HEK293 (cell line): ENCODE results near the gene KRTAP10-12.

ENCODE experiments used
- CTCF ChIA-PET: fragments of 350-600 bp; formaldehyde crosslinking; extraction: SDS; loops from one replicate; lab custom pipeline; 2021; ENCODE audit warnings: antibody characterized with exemption; lab: Yijun Ruan, JAX
- POLR2A ChIA-PET: fragments of 300-600 bp; formaldehyde crosslinking; extraction: SDS; loops from one replicate; lab custom pipeline; 2020; ENCODE audit warnings: antibody characterized with exemption, inconsistent platforms; lab: Yijun Ruan, JAX
- H3K27ac ChIP-seq: fragments of 200-500 bp; sonication (Bioruptor generic); 2 replicates; pipeline ENCODE4 v1.5.1; 2014; ENCODE audit warnings: low read depth, low read length, control low read depth, inconsistent platforms; ENCODE audit errors: extremely low read depth
- H3K36me3 ChIP-seq, 2 experiments: fragments of 200-500 bp in 1 of 2; sonication (Bioruptor generic) in 1 of 2; 1 replicate in 1 of 2; 2 replicates in 1 of 2; pipeline ENCODE4 v1.5.1; 2014 to 2017; ENCODE audit warnings: inconsistent platforms in 2 of 2, low read length in 2 of 2; ENCODE audit not compliant: control insufficient read depth in 2 of 2, insufficient read depth in 1 of 2
- H3K4me1 ChIP-seq: fragments of 200-500 bp; sonication (Bioruptor generic); 2 replicates; pipeline ENCODE4 v1.5.1; 2014; ENCODE audit warnings: mild to moderate bottlenecking, low read length, inconsistent platforms; ENCODE audit not compliant: control insufficient read depth, insufficient read depth
- H3K4me3 ChIP-seq: 2 replicates; pipeline ENCODE4 v1.5.1; 2011; ENCODE audit warnings: low read depth, mild to moderate bottlenecking, control low read depth, low read length, moderate library complexity
- H3K9me3 ChIP-seq: fragments of 200-500 bp; sonication (Bioruptor generic); 2 replicates; pipeline ENCODE4 v1.5.1; 2014; ENCODE audit warnings: low read depth, low read length, inconsistent platforms; ENCODE audit not compliant: control insufficient read depth, insufficient read depth
- BCL11B ChIP-seq: fragments of 450-650 bp; formaldehyde crosslinking; IDR thresholded peaks from 2 replicates; pipeline ENCODE4 v1.5.1; 2016; ENCODE audit warnings: low read depth, missing biosample characterization, missing genetic modification characterization
- GLIS2 ChIP-seq: fragments of 450-650 bp; formaldehyde crosslinking; IDR thresholded peaks from 2 replicates; pipeline ENCODE4 v1.5.1; 2016; ENCODE audit warnings: missing biosample characterization, missing genetic modification characterization
- HOXD13 ChIP-seq: sonication (generic); formaldehyde crosslinking; IDR thresholded peaks from 2 replicates; pipeline ENCODE4 v1.8.0; 2022; ENCODE audit warnings: missing genetic modification reagents, borderline replicate concordance
- OSR2 ChIP-seq: fragments of 450-650 bp; formaldehyde crosslinking; IDR thresholded peaks from 2 replicates; pipeline ENCODE4 v1.5.1; 2016; ENCODE audit warnings: missing biosample characterization, missing genetic modification characterization
- SALL2 ChIP-seq: fragments of 450-650 bp; formaldehyde crosslinking; IDR thresholded peaks from 2 replicates; pipeline ENCODE4 v1.5.0; 2017; ENCODE audit warnings: missing biosample characterization, mild to moderate bottlenecking, missing genetic modification characterization, borderline replicate concordance
- ZNF10 ChIP-seq: fragments of 450-650 bp; formaldehyde crosslinking; IDR thresholded peaks from 2 replicates; pipeline ENCODE4 v1.5.1; 2017; ENCODE audit warnings: missing biosample characterization, missing genetic modification characterization
- ZNF112 ChIP-seq: fragments of 450-650 bp; formaldehyde crosslinking; IDR thresholded peaks from 2 replicates; pipeline ENCODE4 v1.5.0; 2017; ENCODE audit warnings: missing biosample characterization, missing genetic modification characterization
- ZNF155 ChIP-seq: fragments of 450-650 bp; formaldehyde crosslinking; IDR thresholded peaks from 2 replicates; pipeline ENCODE4 v1.5.1; 2016; ENCODE audit warnings: missing biosample characterization, missing genetic modification characterization
- ZNF174 ChIP-seq: fragments of 450-650 bp; formaldehyde crosslinking; IDR thresholded peaks from 2 replicates; pipeline ENCODE4 v1.5.0; 2017; ENCODE audit warnings: missing biosample characterization, mild to moderate bottlenecking, missing genetic modification characterization
- ZNF175 ChIP-seq: fragments of 450-650 bp; formaldehyde crosslinking; IDR thresholded peaks from 2 replicates; pipeline ENCODE4 v1.5.1; 2016; ENCODE audit warnings: missing biosample characterization, missing genetic modification characterization
- ZNF354C ChIP-seq: fragments of 450-650 bp; formaldehyde crosslinking; IDR thresholded peaks from 2 replicates; pipeline ENCODE4 v1.5.1; 2016; ENCODE audit warnings: missing biosample characterization, missing genetic modification characterization, low read depth, borderline replicate concordance
- ZNF433 ChIP-seq: fragments of 450-650 bp; formaldehyde crosslinking; IDR thresholded peaks from 2 replicates; pipeline ENCODE4 v1.5.1; 2016; ENCODE audit warnings: missing biosample characterization, missing genetic modification characterization, low read depth
- ZNF658 ChIP-seq: fragments of 450-650 bp; formaldehyde crosslinking; IDR thresholded peaks from 2 replicates; pipeline ENCODE4; 2016; ENCODE audit warnings: missing biosample characterization, missing genetic modification characterization
- ZNF747 ChIP-seq: fragments of 450-650 bp; formaldehyde crosslinking; IDR thresholded peaks from 2 replicates; pipeline ENCODE4 v1.5.1; 2016; ENCODE audit warnings: missing biosample characterization, missing genetic modification characterization
- ZNF76 ChIP-seq: fragments of 450-650 bp; formaldehyde crosslinking; IDR thresholded peaks from 2 replicates; pipeline ENCODE4; 2016; ENCODE audit warnings: low read depth, missing biosample characterization, missing genetic modification characterization, borderline replicate concordance
- ZNF843 ChIP-seq: fragments of 450-650 bp; formaldehyde crosslinking; IDR thresholded peaks from 2 replicates; pipeline ENCODE4 v1.5.1; 2016; ENCODE audit warnings: missing biosample characterization, missing genetic modification characterization
- TF ChIP-seq, protein P1 (sequence below): fragments of 450-650 bp; formaldehyde crosslinking; IDR thresholded peaks from 2 replicates; pipeline ENCODE4 v1.5.1; 2016; ENCODE audit warnings: missing biosample characterization, missing genetic modification characterization, borderline replicate concordance
- TF ChIP-seq, protein P2 (sequence below): fragments of 450-650 bp; formaldehyde crosslinking; IDR thresholded peaks from 2 replicates; pipeline ENCODE4 v1.5.1; 2016; ENCODE audit warnings: missing biosample characterization, missing genetic modification characterization
- TF ChIP-seq, protein P3 (sequence below): fragments of 450-650 bp; formaldehyde crosslinking; IDR thresholded peaks from 2 replicates; pipeline ENCODE4 v1.5.1; 2016; ENCODE audit warnings: missing biosample characterization, missing genetic modification characterization
- TF ChIP-seq, protein P4 (sequence below): fragments of 450-650 bp; formaldehyde crosslinking; IDR thresholded peaks from 2 replicates; pipeline ENCODE4 v1.5.1; 2016; ENCODE audit warnings: missing biosample characterization, missing genetic modification characterization, low read depth

KRTAP10-12 gene

DNA sequence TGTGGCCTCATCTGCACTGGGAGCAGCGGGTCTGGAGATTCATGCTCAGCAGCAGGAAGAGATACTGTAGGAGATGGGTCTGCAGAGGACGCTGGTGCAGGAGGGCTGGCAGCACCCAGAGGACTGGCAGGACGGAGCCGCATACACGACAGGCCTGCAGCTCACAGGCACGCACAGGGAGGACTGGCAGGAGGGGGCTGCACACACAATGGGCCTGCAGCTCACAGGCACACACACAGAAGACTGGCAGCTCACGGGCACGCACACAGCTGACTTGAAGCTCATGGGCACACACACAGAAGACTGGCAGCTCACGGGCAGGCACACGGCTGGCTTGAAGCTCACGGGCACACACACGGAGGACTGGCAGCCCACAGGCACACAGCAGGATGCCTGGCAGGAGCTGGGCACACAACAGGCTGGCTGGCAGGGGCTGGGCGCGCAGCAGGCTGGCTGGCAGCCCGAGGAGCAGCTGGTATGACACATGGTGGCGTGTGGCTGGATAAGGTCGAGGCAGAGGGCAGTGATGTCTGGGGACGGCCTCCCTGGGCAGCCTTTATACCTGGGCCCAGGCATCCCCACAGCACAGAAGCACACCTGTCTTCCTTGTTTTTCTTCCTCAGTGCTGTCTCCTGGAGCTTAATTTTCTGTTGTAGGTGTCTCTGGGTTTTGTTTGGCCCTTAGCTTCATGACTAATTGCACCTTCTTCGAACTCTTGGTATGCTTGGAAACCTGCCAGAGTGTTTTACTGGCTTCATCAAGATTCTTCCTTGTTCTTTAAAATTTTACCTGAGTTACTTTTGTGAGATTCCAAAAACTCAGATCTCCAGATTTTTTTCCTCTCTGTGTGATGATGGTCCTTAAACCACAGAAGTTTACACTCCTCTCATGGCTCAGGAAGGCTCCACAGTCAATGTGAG lies 30.3 kb upstream of the KRTAP10-12 start, which contains the start of gene KRTAP12-2:
Gene KRTAP12-2, minus strand, starts transcription at position 527 of the 920 bp plus-strand sequence. Its CDS starts 41 bp downstream, at position 486.
- Histone ChIP-seq H3K36me3 (no peaks in the 10 kb centered on the region), H3K4me1 (no peaks in the 10 kb centered on the region), H3K9me3 (no peaks in the 10 kb centered on the region; the same call in 1 of the 2 replicates), H3K27ac (no peak within 1 kb of the TSS)
- POLR2A ChIA-PET, result no interaction called here
- TF ChIP-seq ZNF354C (tag by site-specific recombination), result no peak
- TF ChIP-seq, protein P1, sequence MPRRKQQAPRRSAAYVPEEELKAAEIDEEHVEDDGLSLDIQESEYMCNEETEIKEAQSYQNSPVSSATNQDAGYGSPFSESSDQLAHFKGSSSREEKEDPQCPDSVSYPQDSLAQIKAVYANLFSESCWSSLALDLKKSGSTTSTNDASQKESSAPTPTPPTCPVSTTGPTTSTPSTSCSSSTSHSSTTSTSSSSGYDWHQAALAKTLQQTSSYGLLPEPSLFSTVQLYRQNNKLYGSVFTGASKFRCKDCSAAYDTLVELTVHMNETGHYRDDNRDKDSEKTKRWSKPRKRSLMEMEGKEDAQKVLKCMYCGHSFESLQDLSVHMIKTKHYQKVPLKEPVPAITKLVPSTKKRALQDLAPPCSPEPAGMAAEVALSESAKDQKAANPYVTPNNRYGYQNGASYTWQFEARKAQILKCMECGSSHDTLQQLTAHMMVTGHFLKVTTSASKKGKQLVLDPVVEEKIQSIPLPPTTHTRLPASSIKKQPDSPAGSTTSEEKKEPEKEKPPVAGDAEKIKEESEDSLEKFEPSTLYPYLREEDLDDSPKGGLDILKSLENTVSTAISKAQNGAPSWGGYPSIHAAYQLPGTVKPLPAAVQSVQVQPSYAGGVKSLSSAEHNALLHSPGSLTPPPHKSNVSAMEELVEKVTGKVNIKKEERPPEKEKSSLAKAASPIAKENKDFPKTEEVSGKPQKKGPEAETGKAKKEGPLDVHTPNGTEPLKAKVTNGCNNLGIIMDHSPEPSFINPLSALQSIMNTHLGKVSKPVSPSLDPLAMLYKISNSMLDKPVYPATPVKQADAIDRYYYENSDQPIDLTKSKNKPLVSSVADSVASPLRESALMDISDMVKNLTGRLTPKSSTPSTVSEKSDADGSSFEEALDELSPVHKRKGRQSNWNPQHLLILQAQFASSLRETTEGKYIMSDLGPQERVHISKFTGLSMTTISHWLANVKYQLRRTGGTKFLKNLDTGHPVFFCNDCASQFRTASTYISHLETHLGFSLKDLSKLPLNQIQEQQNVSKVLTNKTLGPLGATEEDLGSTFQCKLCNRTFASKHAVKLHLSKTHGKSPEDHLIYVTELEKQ (tag by site-specific recombination), result no peak
- TF ChIP-seq, protein P2, sequence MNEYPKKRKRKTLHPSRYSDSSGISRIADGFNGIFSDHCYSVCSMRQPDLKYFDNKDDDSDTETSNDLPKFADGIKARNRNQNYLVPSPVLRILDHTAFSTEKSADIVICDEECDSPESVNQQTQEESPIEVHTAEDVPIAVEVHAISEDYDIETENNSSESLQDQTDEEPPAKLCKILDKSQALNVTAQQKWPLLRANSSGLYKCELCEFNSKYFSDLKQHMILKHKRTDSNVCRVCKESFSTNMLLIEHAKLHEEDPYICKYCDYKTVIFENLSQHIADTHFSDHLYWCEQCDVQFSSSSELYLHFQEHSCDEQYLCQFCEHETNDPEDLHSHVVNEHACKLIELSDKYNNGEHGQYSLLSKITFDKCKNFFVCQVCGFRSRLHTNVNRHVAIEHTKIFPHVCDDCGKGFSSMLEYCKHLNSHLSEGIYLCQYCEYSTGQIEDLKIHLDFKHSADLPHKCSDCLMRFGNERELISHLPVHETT (tag by site-specific recombination), result no peak
- no peak for TF ChIP-seq ZNF155 (tag by site-specific recombination)
- TF ChIP-seq ZNF433 (tag by site-specific recombination), result no peak
- TF ChIP-seq ZNF747 (tag by site-specific recombination), result no peak
- TF ChIP-seq ZNF175 (tag by site-specific recombination), result no peak
- TF ChIP-seq SALL2 (tag by site-specific recombination), result no peak
- no peak for TF ChIP-seq HOXD13 (CRISPR knock-in tag)
- no peak for TF ChIP-seq ZNF10 (tag by site-specific recombination)
- TF ChIP-seq ZNF174 (tag by site-specific recombination), result no peak
- TF ChIP-seq ZNF76 (tag by site-specific recombination), result no peak
- TF ChIP-seq, protein P3, sequence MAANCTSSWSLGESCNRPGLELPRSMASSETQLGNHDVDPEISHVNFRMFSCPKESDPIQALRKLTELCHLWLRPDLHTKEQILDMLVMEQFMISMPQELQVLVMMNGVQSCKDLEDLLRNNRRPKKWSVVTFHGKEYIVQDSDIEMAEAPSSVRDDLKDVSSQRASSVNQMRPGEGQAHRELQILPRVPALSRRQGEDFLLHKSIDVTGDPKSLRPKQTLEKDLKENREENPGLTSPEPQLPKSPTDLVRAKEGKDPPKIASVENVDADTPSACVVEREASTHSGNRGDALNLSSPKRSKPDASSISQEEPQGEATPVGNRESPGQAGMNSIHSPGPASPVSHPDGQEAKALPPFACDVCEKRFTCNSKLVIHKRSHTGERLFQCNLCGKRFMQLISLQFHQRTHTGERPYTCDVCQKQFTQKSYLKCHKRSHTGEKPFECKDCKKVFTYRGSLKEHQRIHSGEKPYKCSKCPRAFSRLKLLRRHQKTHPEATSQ, result no peak
- no peak for TF ChIP-seq GLIS2 (tag by site-specific recombination)
- no peak for TF ChIP-seq ZNF112 (tag by site-specific recombination)
- TF ChIP-seq ZNF843 (tag by site-specific recombination), result no peak
- TF ChIP-seq ZNF658 (tag by site-specific recombination), result no peak
- no peak for TF ChIP-seq BCL11B (tag by site-specific recombination)
- TF ChIP-seq, all 188 proteins: peak for 0
- H3K4me3 ChIP-seq, result no peak within 1 kb of the TSS
- CTCF ChIA-PET, result no interaction called here

DNA sequence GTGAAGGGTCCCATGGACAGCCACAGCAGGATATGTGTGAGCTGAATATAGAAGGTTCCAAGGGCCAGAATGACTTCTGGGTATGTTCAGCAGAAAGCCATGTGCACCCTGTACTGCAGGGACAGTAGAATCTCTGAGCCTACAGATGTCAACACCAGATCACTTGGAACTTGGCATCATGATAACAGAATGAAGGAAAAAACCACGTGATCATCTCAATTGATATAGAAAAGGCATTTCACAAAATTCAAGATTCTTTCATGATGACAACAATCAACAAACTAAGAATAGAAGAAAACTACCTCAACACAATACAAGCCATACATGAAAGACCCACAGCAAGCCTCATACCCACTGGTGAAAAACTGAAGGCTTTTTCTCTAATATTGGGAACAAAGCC lies 29.4 kb upstream of the KRTAP10-12 start:
- CTCF ChIA-PET, result no interaction called here
- H3K36me3 ChIP-seq, result no peaks in the 10 kb centered on the region
- H3K4me1 ChIP-seq, result no peaks in the 10 kb centered on the region
- no peak overlapping the region for H3K4me3 ChIP-seq
- no peaks in the 10 kb centered on the region; the same call in 1 of the 2 replicates for H3K9me3 ChIP-seq
- POLR2A ChIA-PET, result no interaction called here
- TF ChIP-seq OSR2, result no peak
- TF ChIP-seq, protein P4, sequence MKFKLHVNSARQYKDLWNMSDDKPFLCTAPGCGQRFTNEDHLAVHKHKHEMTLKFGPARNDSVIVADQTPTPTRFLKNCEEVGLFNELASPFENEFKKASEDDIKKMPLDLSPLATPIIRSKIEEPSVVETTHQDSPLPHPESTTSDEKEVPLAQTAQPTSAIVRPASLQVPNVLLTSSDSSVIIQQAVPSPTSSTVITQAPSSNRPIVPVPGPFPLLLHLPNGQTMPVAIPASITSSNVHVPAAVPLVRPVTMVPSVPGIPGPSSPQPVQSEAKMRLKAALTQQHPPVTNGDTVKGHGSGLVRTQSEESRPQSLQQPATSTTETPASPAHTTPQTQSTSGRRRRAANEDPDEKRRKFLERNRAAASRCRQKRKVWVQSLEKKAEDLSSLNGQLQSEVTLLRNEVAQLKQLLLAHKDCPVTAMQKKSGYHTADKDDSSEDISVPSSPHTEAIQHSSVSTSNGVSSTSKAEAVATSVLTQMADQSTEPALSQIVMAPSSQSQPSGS (tag by site-specific recombination), result no peak
- H3K27ac ChIP-seq, result no peak overlapping the region
